DOHH2 (cell line): ENCODE data around the gene TMEM47.

Experiments used
- H3F3A ChIP-seq: fragments of 200-600 bp; sonication (generic), shearing (Covaris generic); 2 replicates; pipeline ENCODE4 v1.6.0; 2016; ENCODE audit warnings: antibody characterized with exemption, mild to moderate bottlenecking; ENCODE audit not compliant: control insufficient read depth, insufficient read depth
- H3K27ac ChIP-seq: fragments of 200-600 bp; sonication (generic); 2 replicates; pipeline ENCODE4 v1.5.1; 2014; ENCODE audit warnings: low read depth, mild to moderate bottlenecking, low read length, moderate library complexity
- H3K27me3 ChIP-seq: fragments of 200-600 bp; sonication (generic); 2 replicates; pipeline ENCODE4 v1.6.1; 2014; ENCODE audit warnings: mild to moderate bottlenecking, low read length, mixed read lengths; ENCODE audit not compliant: control insufficient read depth
- H3K36me3 ChIP-seq: fragments of 200-600 bp; sonication (generic); 2 replicates; pipeline ENCODE4 v1.6.1; 2014; ENCODE audit warnings: mild to moderate bottlenecking, low read length, moderate library complexity, mixed read lengths; ENCODE audit not compliant: control insufficient read depth
- H3K4me1 ChIP-seq: fragments of 200-600 bp; sonication (generic); 2 replicates; pipeline ENCODE4 v1.6.1; 2014; ENCODE audit warnings: mild to moderate bottlenecking, low read length, mixed read lengths; ENCODE audit not compliant: control insufficient read depth
- H3K4me2 ChIP-seq: fragments of 200-600 bp; sonication (generic); 2 replicates; pipeline ENCODE4 v1.6.0; 2014; ENCODE audit warnings: mild to moderate bottlenecking, low read length, moderate library complexity
- H3K4me3 ChIP-seq: fragments of 200-600 bp; sonication (generic); 2 replicates; pipeline ENCODE4 v1.5.1; 2014; ENCODE audit warnings: mild to moderate bottlenecking, low read length, mixed read lengths
- H3K79me2 ChIP-seq: fragments of 200-600 bp; sonication (generic); 2 replicates; pipeline ENCODE4 v1.6.1; 2014; ENCODE audit warnings: mild to moderate bottlenecking, low read length, mixed read lengths; ENCODE audit not compliant: control insufficient read depth
- H3K9me2 ChIP-seq: fragments of 200-600 bp; sonication (generic); replicated peaks from 2 replicates; pipeline ENCODE4 v1.6.1; 2014; ENCODE audit warnings: mild to moderate bottlenecking, low read length, mixed read lengths; ENCODE audit not compliant: control insufficient read depth
- H3K9me3 ChIP-seq: fragments of 200-600 bp; sonication (generic); 2 replicates; pipeline ENCODE4 v1.6.1; 2014; ENCODE audit warnings: antibody characterized with exemption, low read length, mixed read lengths; ENCODE audit not compliant: control insufficient read depth, insufficient read depth
- H4K20me1 ChIP-seq: fragments of 200-600 bp; sonication (generic); 2 replicates; pipeline ENCODE4 v1.6.0; 2014; ENCODE audit warnings: low read depth, mild to moderate bottlenecking, antibody characterized with exemption, low read length, moderate library complexity; ENCODE audit not compliant: control insufficient read depth, insufficient read depth
- CTCF ChIP-seq: fragments of 200-600 bp; sonication (generic); IDR thresholded peaks from one replicate; pipeline ENCODE4 v1.5.1; 2014; ENCODE audit warnings: antibody characterized with exemption, mild to moderate bottlenecking, low read depth, low read length; ENCODE audit not compliant: poor library complexity, severe bottlenecking
- EZH2phosphoT487 ChIP-seq: fragments of 200-600 bp; sonication (generic); IDR thresholded peaks from 2 replicates; pipeline ENCODE4 v1.6.1; 2017; ENCODE audit warnings: borderline replicate concordance, mild to moderate bottlenecking, antibody characterized with exemption, low read length, moderate library complexity, mixed read lengths

The TMEM47 gene

GRCh38 chrX:34656842-34657725 is at the start of gene TMEM47:
TMEM47 (minus strand) TSS chrX:34657285; CDS start chrX:34657029, 256 bp downstream.
- H3K4me3 ChIP-seq = no peak within 1 kb of the TSS
- no peaks in the 10 kb centered on the region for H3K9me3 ChIP-seq
- H3K36me3 ChIP-seq = no peaks in the 10 kb centered on the region
- no peak within 1 kb of the TSS for H3K27ac ChIP-seq
- H3F3A ChIP-seq = no peaks in the 10 kb centered on the region
- H3K79me2 ChIP-seq = no peaks in the 10 kb centered on the region
- TF ChIP-seq EZH2phosphoT487 = no peak
- TF ChIP-seq CTCF = no peak
- H3K27me3 ChIP-seq = no peaks in the 10 kb centered on the region
- H3K4me2 ChIP-seq = no peak within 1 kb of the TSS
- H4K20me1 ChIP-seq = no peaks in the 10 kb centered on the region
- no peaks in the 10 kb centered on the region for H3K4me1 ChIP-seq
- no peaks in the 10 kb centered on the region for H3K9me2 ChIP-seq

- no peaks in the 10 kb centered on the region for H3K27me3 ChIP-seq
- H3K4me1 ChIP-seq = no peaks in the 10 kb centered on the region
- no peaks in the 10 kb centered on the region for H3K79me2 ChIP-seq
- H4K20me1 ChIP-seq = no peaks in the 10 kb centered on the region
- H3K4me3 ChIP-seq = no peak overlapping the region
- H3K4me2 ChIP-seq = no peak overlapping the region
- H3K36me3 ChIP-seq = no peaks in the 10 kb centered on the region
- no peaks in the 10 kb centered on the region for H3F3A ChIP-seq
- H3K9me3 ChIP-seq = no peaks in the 10 kb centered on the region
- TF ChIP-seq CTCF = no peak
- TF ChIP-seq EZH2phosphoT487 = no peak
- H3K9me2 ChIP-seq = no peaks in the 10 kb centered on the region
- H3K27ac ChIP-seq = no peak overlapping the region
Observed at GRCh38 chrX:34687095-34687494, 30.0 kb upstream of the TMEM47 start.

- no peaks in the 10 kb centered on the region for H3F3A ChIP-seq
- H3K9me2 ChIP-seq = no peaks in the 10 kb centered on the region
- H3K4me3 ChIP-seq = no peak overlapping the region
- H3K27ac ChIP-seq = no peak overlapping the region
- H3K9me3 ChIP-seq = no peaks in the 10 kb centered on the region
- H3K27me3 ChIP-seq = no peaks in the 10 kb centered on the region
- no peaks in the 10 kb centered on the region for H3K4me1 ChIP-seq
- no peak for TF ChIP-seq EZH2phosphoT487
- no peak for TF ChIP-seq CTCF
- H3K4me2 ChIP-seq = no peak overlapping the region
- no peaks in the 10 kb centered on the region for H4K20me1 ChIP-seq
- H3K79me2 ChIP-seq = no peaks in the 10 kb centered on the region
- no peaks in the 10 kb centered on the region for H3K36me3 ChIP-seq
Observed at GRCh38 chrX:34659575-34659974, 2.5 kb upstream of the TMEM47 start.
